Neural cell (in vitro differentiated cells): Measurements from ENCODE around the gene GNB3. TPM values are rescaled to one million over a fixed set of nuclear protein-coding genes. Genes with fewer than 3 reads are reported as not detected.

Experiments
- H2AFZ ChIP-seq: fragments of 200-600, 300-800 bp; sonication (generic), shearing (Covaris generic); 2 replicates; pipeline ENCODE4 v1.6.0; 2014; ENCODE audit warnings: low read depth, mild to moderate bottlenecking, antibody characterized with exemption, low read length, moderate library complexity
- H3F3A ChIP-seq: fragments of 200-600 bp; shearing (Covaris generic); 2 replicates; pipeline ENCODE4 v1.6.1; 2016; ENCODE audit warnings: mild to moderate bottlenecking, moderate library complexity, mixed read lengths, antibody characterized with exemption, low read length; ENCODE audit not compliant: insufficient read depth, poor library complexity, severe bottlenecking
- H3K27ac ChIP-seq: fragments of 200-600, 300-800 bp; sonication (generic), shearing (Covaris generic); 2 replicates; pipeline ENCODE4 v1.5.1; 2014; ENCODE audit warnings: mild to moderate bottlenecking, low read length, moderate library complexity
- H3K27me3 ChIP-seq: fragments of 300-800, 200-600 bp; sonication (generic), shearing (Covaris generic); 2 replicates; pipeline ENCODE4 v1.6.0; 2014; ENCODE audit warnings: mild to moderate bottlenecking, low read depth, low read length, moderate library complexity; ENCODE audit not compliant: insufficient read depth
- H3K36me3 ChIP-seq: fragments of 300-800, 200-600 bp; sonication (generic), shearing (Covaris generic); 2 replicates; pipeline ENCODE4 v1.5.1; 2014; ENCODE audit warnings: mild to moderate bottlenecking, antibody characterized with exemption, low read length, moderate library complexity; ENCODE audit not compliant: insufficient read depth
- H3K4me2 ChIP-seq: fragments of 300-800, 200-600 bp; sonication (generic), shearing (Covaris generic); 2 replicates; pipeline ENCODE4 v1.6.0; 2014; ENCODE audit warnings: mild to moderate bottlenecking, low read length
- H3K4me3 ChIP-seq: fragments of 300-800, 200-600 bp; sonication (generic), shearing (Covaris generic); 2 replicates; pipeline ENCODE4 v1.5.1; 2014; ENCODE audit warnings: mild to moderate bottlenecking, low read length, moderate library complexity
- H3K79me2 ChIP-seq: fragments of 200-600 bp; shearing (Covaris generic); replicated peaks from 2 replicates; pipeline ENCODE4 v1.6.0; 2014; ENCODE audit warnings: mild to moderate bottlenecking, low read length, moderate library complexity; ENCODE audit not compliant: insufficient read depth
- H3K9ac ChIP-seq: fragments of 300-800, 200-600 bp; sonication (generic), shearing (Covaris generic); 2 replicates; pipeline ENCODE4 v1.6.1; 2016; ENCODE audit warnings: mild to moderate bottlenecking, low read length, mixed read lengths
- H3K9me2 ChIP-seq: fragments of 200-600 bp; shearing (Covaris generic); 2 replicates; pipeline ENCODE4 v1.6.1; 2016; ENCODE audit warnings: mild to moderate bottlenecking, low read length, mixed read lengths; ENCODE audit not compliant: insufficient read depth
- H3K9me3 ChIP-seq: fragments of 200-600, 300-800 bp; sonication (generic), shearing (Covaris generic); 2 replicates; pipeline ENCODE4 v1.6.1; 2016; ENCODE audit warnings: mild to moderate bottlenecking, mixed run types, low read length, moderate library complexity, mixed read lengths
- H4K20me1 ChIP-seq: fragments of 200-600 bp; shearing (Covaris generic); 2 replicates; pipeline ENCODE4 v1.6.1; 2016; ENCODE audit warnings: mild to moderate bottlenecking, mixed run types; ENCODE audit not compliant: insufficient read depth
- EP300 ChIP-seq: fragments of 450-650 bp; conservative IDR thresholded peaks from 2 replicates; pipeline ENCODE4 v1.6.1; 2014; ENCODE audit warnings: antibody characterized with exemption, mild to moderate bottlenecking, moderate library complexity; ENCODE audit not compliant: poor library complexity, severe bottlenecking
- EZH2 ChIP-seq: fragments of 200-600, 300-800 bp; shearing (Covaris generic), sonication (generic); IDR thresholded peaks from 2 replicates; pipeline ENCODE4 v1.6.1; 2014; ENCODE audit warnings: antibody characterized with exemption, low read length, borderline replicate concordance, mild to moderate bottlenecking; ENCODE audit not compliant: insufficient read depth, poor library complexity, severe bottlenecking
- MXI1 ChIP-seq: fragments of 450-650 bp; conservative IDR thresholded peaks from 2 replicates; pipeline ENCODE4 v1.6.1; 2014; ENCODE audit warnings: antibody characterized with exemption, mild to moderate bottlenecking; ENCODE audit not compliant: poor library complexity, severe bottlenecking
- POLR2AphosphoS5 ChIP-seq: IDR thresholded peaks from 2 replicates; pipeline ENCODE4 v1.6.1; 2012
- RAD21 ChIP-seq: fragments of 450-650 bp; conservative IDR thresholded peaks from 2 replicates; pipeline ENCODE4 v1.6.1; 2014; ENCODE audit warnings: antibody characterized with exemption, mild to moderate bottlenecking, moderate library complexity
- SMC3 ChIP-seq: fragments of 450-650 bp; conservative IDR thresholded peaks from 2 replicates; pipeline ENCODE4 v1.6.1; 2014; ENCODE audit warnings: antibody characterized with exemption, mild to moderate bottlenecking, moderate library complexity; ENCODE audit not compliant: poor library complexity
- TAF1 ChIP-seq: IDR thresholded peaks from 2 replicates; pipeline ENCODE4 v1.6.1; 2012; ENCODE audit warnings: low read depth
- polyA plus RNA-seq: library from polyadenylated mRNA; depleted of rRNA; stranded (reverse); fragments of >200 nt; gene quantifications from 2 replicates; pipeline ENCODE4 v1.2.3, GENCODE V29; 2014
- TF ChIP-seq, protein P1 (sequence below): fragments of 450-650 bp; IDR thresholded peaks from 2 replicates; pipeline ENCODE4 v1.5.1; 2014; ENCODE audit warnings: antibody characterized with exemption, mild to moderate bottlenecking, moderate library complexity; ENCODE audit not compliant: poor library complexity, severe bottlenecking
- TF ChIP-seq, protein P2 (sequence below): IDR thresholded peaks from 2 replicates; pipeline ENCODE4 v1.6.1; 2012; ENCODE audit warnings: borderline replicate concordance

The GNB3 gene
- polyA plus RNA-seq, 1 donor from 2014 or later, result 18.8 TPM

DNA sequence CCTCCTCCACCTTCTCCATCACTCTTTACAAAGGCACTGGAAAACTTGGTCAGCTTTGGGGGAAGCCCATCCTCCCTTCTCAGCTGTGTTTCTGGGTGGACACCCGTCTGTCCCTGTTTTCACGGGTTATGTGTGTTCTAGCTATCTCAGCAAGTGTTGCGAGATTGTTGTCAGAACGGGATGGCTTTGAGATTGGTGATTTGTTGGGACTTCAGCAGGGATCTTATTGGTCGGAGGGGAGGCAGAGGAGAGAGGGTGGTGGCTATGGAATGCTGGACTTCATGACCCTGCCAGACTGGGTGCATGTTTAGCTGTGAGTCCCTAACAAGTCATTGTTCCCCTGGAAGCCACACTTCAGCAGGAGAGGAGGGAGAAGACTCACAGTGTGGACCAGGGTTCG is 13.3 kb downstream of the GNB3 start:
- no peak overlapping the region for H3K4me2 ChIP-seq
- peak overlapping the region; percentile 87 for H3K9ac ChIP-seq
- no peak overlapping the region for H2AFZ ChIP-seq
- H3K9me2 ChIP-seq, result no peaks in the 10 kb centered on the region
- no peaks in the 10 kb centered on the region for H3K9me3 ChIP-seq
- peaks cover 5% of the 10 kb centered on the region for H3F3A ChIP-seq
- no peaks in the 10 kb centered on the region for H4K20me1 ChIP-seq
- H3K27me3 ChIP-seq, result no peaks in the 10 kb centered on the region
- TF ChIP-seq, protein P1, sequence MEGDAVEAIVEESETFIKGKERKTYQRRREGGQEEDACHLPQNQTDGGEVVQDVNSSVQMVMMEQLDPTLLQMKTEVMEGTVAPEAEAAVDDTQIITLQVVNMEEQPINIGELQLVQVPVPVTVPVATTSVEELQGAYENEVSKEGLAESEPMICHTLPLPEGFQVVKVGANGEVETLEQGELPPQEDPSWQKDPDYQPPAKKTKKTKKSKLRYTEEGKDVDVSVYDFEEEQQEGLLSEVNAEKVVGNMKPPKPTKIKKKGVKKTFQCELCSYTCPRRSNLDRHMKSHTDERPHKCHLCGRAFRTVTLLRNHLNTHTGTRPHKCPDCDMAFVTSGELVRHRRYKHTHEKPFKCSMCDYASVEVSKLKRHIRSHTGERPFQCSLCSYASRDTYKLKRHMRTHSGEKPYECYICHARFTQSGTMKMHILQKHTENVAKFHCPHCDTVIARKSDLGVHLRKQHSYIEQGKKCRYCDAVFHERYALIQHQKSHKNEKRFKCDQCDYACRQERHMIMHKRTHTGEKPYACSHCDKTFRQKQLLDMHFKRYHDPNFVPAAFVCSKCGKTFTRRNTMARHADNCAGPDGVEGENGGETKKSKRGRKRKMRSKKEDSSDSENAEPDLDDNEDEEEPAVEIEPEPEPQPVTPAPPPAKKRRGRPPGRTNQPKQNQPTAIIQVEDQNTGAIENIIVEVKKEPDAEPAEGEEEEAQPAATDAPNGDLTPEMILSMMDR, result no peak
- H3K4me3 ChIP-seq, result peak overlapping the region; percentile 75
- H3K36me3 ChIP-seq, result peaks cover 4% of the 10 kb centered on the region
- peaks cover 30% of the 10 kb centered on the region for H3K79me2 ChIP-seq
- peak overlapping the region; percentile 98 for H3K27ac ChIP-seq

DNA sequence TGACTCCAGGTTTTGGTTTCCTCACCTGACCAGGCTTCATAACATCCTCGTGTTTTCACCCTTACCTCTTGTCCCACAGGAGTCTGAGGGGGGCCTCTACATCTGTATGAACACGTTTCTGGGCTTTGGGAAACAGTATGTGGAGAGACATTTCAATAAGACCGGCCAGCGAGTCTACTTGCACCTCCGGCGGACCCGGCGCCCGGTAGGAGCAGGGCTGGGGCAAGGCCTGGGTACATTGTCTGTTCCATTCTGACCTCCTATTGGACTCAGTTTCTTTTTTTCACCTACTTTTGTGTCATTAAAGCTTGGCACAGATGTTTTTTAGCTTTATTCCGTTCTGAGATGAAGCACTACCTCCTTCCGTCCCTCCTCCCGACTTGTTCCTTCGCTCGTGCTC is 14.6 kb downstream of the GNB3 start:
- no peak overlapping the region for H2AFZ ChIP-seq
- H3K27ac ChIP-seq, result no peak overlapping the region
- H3K4me2 ChIP-seq, result no peak overlapping the region
- TF ChIP-seq, protein P1, result no peak
- TF ChIP-seq MXI1, result no peak
- TF ChIP-seq TAF1, result no peak
- TF ChIP-seq EP300, result no peak
- TF ChIP-seq POLR2AphosphoS5, result no peak
- no peak for TF ChIP-seq SMC3
- no peak for TF ChIP-seq EZH2
- TF ChIP-seq, protein P2, sequence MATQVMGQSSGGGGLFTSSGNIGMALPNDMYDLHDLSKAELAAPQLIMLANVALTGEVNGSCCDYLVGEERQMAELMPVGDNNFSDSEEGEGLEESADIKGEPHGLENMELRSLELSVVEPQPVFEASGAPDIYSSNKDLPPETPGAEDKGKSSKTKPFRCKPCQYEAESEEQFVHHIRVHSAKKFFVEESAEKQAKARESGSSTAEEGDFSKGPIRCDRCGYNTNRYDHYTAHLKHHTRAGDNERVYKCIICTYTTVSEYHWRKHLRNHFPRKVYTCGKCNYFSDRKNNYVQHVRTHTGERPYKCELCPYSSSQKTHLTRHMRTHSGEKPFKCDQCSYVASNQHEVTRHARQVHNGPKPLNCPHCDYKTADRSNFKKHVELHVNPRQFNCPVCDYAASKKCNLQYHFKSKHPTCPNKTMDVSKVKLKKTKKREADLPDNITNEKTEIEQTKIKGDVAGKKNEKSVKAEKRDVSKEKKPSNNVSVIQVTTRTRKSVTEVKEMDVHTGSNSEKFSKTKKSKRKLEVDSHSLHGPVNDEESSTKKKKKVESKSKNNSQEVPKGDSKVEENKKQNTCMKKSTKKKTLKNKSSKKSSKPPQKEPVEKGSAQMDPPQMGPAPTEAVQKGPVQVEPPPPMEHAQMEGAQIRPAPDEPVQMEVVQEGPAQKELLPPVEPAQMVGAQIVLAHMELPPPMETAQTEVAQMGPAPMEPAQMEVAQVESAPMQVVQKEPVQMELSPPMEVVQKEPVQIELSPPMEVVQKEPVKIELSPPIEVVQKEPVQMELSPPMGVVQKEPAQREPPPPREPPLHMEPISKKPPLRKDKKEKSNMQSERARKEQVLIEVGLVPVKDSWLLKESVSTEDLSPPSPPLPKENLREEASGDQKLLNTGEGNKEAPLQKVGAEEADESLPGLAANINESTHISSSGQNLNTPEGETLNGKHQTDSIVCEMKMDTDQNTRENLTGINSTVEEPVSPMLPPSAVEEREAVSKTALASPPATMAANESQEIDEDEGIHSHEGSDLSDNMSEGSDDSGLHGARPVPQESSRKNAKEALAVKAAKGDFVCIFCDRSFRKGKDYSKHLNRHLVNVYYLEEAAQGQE, result no peak
- TF ChIP-seq RAD21, result no peak
- no peaks in the 10 kb centered on the region for H3K9me3 ChIP-seq
- peaks cover 5% of the 10 kb centered on the region for H3F3A ChIP-seq
- H3K36me3 ChIP-seq, result peaks cover 4% of the 10 kb centered on the region
- H3K79me2 ChIP-seq, result peaks cover 23% of the 10 kb centered on the region
- H3K27me3 ChIP-seq, result no peaks in the 10 kb centered on the region
- H3K4me3 ChIP-seq, result no peak overlapping the region
- no peaks in the 10 kb centered on the region for H4K20me1 ChIP-seq
- H3K9me2 ChIP-seq, result no peaks in the 10 kb centered on the region
- no peak overlapping the region for H3K9ac ChIP-seq
